GM21619 (cell line): Measurements from ENCODE around the gene KDF1.
A peak's percentile ranks its signal among the peaks of the same experiment; 100 is the strongest.
"Not testable (repeated sequence)": the region's sequence is repeated elsewhere in the genome, so short reads cannot be mapped to it uniquely, and the experiment has no call there.

Experiments
- ATAC-seq: cut with Tn5 transposase; IDR thresholded peaks from one replicate; pipeline ENCODE4 v1.9.1; 2021; ENCODE audit not compliant: unreplicated experiment

The KDF1 gene

DNA sequence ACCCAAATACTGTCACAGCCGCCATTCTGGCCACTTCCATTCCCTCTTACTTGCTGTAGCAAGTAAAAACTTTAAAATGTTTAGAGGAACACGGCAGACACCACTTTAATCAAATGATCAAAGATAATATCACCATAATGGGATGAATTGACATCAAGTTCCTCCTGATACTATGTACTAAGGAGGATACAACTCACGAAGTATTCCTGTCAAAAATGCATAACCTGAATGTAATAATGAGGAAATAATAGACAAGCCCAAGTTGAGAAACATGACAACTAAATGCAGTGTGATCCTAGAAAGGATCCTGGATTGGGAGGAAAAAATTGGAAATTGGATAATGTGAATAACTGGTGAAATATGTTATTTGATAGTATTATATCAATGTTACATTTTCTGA lies 3.9 kb downstream of the KDF1 start:
- ATAC-seq = no peak

DNA sequence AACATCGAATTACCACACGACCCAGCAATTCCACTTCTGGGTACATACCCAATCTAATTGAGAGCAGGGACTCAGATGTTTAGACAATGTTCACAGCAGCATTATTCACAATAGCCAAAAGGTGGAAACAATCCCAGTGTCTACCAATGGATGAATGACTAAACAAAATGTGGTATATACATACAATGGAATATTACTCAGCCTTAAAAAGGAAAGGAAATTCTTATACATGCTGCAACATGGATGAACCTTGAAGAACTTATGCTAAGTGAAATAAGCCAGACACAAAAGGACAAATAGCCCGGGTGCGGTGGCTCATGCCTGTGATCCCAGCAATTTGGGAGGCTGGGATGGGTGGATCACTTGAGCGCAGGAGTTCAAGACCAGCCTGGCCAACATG lies 6.9 kb downstream of the KDF1 start:
- ATAC-seq = no peak

DNA sequence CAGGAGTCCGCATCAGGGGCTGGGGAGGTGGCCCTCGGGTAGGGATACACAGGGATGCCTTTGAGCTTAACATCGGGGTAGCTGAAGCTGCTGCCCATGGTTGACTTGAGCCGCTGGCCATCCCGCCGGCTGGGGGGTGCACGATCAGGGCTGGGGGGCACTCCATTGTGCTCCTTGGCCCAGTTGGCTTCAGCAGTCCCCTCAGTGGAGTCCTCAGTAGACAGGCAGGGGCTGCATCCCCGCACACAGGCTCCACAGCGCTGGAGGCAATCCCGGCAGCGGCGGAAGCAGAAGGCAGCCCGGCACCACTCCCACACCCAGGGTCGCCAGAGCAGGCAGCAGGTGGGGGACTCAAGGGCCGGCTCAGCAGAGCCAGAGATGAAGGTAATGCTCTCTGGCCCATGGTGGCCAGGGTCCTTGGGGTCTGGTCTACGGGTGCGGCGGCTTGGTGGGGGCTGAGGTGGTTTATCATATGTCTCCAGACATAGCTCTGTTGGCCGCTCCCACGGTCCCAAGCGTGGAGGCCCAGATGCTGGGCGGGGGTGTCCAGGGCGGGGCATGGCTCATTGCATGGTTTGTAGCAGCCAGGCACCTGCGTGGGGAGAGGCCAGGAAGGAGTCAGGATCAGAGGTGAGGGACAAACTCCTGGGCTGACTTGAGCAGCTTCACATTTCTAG lies 8.3 kb downstream of the KDF1 start:
- no peak for ATAC-seq

DNA sequence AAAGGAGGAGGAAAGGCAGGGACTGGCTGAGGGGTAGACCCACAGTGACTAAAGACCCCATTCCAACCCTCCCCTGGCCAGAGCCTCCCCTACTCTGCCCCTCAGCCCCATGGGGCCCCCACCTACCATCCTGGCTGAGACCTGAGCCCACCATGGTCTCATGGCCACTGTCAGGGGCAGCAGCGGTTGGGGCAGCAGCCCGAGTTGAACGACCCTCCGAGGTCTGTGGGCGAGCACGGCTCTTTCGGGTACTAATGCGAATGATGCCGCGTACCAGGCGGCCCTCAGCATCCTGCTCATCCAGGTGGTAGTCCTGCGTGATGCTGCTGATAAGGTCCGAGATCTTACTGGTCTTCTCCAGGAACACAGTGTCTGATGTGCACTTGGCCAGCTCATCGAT lies 9.1 kb downstream of the KDF1 start:
- no peak for ATAC-seq

DNA sequence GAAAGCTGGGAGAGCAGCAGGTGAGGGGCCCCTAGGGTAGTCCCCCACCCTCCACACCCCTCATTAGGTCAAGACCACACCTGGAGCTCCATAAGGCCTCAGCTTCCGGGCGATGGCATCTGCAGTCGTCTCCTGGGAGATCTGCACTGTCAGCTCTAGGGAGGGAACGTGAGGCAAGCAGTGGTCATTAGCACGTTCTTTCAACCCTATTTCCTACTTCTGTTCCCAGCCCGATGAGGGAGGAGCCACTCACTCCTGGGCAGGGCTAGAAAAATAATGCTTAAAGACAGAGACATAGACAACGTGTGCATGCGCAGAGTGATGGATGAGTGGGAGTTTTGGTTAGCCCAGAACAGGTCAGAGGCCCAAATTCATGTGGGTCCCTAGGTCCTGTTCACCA lies 9.7 kb downstream of the KDF1 start:
- no peak for ATAC-seq

DNA sequence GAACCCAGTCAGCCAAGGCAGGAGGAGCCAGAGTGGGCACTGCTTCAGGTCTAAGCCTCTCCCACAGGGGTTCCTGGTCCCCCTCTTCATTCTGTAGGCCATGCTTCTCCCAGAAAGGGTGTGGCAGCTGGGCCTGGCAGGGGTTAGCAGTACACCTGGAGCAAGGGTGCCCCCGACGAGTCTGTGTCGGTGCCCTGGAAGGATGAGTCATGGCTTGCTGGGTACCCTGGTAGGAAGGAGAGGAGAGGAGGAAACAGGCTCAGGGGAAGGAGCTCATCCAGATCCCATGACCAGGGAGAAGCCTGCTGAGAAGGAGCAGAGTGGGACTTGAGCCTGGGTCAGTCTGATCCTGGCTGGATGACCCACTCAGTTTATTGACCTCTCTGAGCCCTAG lies 10.3 kb downstream of the KDF1 start:
- no peak for ATAC-seq

DNA sequence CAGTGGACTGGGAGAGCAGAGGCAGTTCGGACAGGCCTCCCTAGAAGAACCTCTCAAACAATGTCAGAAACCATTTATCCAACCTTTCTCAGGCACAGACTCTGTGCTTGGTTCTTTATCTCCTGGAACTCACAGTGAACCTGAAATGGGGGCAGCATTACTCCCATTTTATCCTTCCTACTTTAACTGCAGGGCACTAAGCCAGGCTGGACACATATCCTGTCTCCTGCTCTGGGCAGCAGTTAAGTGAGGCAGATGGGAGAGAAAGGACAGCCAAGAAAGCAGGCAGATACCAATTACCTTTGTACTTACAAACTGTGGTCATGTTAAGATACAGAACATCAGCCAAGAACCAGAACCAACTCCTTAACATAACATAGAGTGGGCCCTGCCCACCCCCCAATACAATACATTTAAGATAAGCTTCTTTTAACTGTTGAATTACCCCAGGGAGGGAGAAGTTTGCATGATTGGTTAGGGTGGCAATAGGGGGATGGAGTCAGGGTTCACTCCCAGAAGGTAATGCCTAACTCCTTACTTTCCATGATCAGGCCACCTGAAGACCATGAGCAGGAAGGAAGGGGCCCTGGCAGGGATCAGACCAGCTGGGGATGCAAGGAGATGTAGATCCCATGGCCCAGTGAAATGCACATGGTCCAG lies 10.9 kb downstream of the KDF1 start:
- no peak for ATAC-seq

DNA sequence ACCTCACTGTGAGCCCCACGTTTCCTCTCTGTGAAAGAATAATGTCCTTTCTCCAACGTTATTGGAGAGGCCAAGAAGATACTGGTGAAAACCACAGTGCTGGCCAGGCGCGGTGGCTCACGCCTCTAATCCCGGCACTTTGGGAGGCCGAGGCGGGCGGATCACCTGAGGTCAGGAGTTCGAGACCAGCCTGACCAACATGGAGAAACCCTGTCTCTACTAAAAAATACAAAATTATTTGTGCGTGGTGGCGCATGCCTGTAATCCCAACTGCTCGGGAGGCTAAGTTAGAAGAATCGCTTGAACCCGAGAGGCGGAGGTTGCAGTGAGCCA lies 11.6 kb downstream of the KDF1 start:
- not testable (repeated sequence) for ATAC-seq

DNA sequence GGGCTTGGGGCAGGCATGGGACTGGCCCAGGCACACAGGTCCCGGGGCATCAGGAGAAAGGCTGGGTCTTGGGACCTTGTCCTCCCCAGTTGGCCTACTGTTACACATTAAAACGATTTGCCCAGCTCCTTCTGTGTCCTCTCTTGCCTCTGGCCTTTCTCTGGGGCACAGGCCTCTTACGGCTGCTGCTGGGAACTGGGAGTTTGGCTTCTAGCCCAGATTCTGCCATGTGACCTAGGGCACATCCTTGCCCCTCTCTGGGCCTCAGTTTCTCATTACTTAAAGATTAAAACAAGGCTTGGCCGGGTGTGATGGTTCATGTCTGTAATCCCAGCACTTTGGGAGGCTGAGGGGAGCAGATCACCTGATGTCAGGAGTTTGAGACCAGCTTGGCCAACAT lies 14.0 kb downstream of the KDF1 start:
- no peak for ATAC-seq

DNA sequence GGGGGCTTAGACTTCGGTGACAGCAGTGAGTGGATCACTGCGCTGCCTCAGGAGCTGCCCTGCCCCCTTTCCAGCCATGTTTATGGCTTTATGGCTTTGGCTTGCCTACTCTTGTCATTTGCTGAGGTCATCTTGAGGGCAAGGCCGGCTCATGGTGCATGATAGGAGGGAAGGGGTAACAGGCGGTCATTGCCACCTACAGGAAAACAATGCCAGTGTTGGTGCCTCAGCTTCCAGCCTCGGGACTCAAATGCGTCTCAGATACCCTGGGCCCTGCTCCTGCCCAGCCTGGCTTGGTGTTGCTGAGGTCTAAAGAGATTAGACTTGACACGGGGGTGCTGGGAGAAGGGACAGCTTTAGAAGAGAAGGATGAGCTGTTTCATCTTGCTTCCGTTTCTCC lies 14.5 kb downstream of the KDF1 start:
- ATAC-seq = no peak

DNA sequence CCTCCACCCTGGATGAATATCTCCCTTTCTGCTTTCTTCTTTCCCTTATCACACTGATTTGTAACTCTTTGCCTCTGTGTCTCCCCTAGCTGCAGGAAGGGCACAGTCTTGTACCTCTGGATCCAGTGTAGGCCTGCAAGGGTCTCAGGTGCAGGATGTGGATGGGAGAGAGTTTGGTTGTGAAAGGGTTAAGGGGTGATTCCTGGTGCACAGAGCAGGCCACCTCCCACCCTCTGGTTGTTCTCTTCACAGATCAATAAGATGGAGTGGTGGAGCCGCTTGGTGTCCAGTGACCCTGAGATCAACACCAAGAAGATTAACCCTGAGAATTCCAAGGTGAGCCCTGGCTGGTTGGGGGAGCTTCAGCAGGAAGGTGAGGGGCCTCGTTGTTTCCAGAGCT lies 15.1 kb downstream of the KDF1 start:
- ATAC-seq = no peak

DNA sequence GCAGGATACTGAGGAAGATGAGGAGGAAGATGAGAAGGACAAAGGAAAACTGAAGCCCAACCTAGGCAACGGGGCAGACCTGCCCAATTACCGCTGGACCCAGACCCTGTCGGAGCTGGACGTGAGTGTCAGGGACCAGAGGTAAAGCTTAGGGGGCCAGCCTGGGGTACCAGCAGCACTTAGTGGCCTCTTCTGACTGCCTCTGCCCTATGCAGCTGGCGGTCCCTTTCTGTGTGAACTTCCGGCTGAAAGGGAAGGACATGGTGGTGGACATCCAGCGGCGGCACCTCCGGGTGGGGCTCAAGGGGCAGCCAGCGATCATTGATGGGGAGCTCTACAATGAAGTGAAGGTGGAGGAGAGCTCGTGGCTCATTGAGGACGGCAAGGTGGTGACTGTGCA lies 17.6 kb downstream of the KDF1 start:
- ATAC-seq = no peak

DNA sequence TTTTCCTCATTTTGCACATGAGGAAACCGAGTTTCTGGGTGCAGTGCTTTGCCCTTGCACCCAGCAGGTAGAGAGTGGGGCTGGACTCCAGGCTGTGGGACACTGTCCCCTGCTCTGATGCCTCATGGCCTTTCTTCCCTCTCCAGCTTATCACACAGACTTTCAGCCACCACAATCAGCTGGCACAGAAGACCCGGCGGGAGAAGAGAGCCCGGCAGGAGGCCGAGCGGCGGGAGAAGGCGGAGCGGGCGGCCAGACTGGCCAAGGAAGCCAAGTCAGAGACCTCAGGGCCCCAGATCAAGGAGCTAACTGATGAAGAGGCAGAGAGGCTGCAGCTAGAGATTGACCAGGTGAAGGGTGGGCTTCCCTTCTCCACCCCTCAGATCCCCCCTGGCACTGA lies 19.0 kb downstream of the KDF1 start:
- ATAC-seq = no peak

DNA sequence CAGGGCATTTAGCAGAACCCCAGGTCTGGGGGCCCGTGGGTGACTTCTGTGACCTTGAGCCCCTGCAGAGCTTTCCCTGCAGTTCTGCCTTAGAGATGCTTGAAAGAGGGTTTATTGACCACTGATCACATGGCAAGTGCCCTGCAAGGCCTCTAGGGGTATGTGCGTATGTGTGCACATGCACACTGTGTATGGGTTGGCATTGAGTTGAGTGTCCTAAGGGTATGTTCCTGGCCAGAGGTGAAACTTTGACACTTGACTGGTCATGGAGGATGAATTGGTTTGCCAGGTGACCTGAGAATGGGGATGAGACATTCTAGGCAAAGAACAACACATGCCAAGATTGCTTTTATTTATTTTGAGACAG lies 21.6 kb downstream of the KDF1 start:
- ATAC-seq = no peak

DNA sequence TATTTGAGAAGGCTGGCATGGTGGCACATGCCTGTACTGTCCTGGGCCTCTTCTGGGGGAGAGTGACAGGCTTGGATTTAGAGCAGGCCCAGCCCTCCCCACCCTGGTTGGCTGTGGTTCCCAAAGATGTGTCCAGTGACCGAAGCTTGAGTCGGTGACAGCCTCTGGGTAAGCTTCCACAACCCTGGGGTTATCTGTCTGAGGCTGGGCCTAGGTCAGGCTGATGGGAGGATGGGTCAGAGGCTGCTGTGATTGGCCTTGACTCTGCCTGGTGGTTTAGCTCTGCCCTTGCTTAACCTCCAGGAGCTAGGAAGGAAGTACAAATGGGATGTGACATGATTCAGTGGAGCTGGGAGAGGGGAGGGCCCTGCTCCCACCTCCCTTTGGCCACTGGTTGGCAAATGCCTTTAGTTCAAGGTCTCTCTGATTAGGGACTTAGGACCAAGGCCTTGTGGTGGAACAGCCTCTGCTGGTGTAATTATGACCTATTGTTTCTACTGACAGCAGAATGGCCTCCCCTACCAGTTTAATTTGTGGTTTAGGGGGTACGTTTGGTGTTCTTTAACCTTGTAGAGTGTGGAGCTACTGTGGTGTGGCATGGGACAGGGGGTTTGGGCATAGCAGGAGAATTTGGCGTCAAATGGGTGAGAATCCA lies 22.1 kb downstream of the KDF1 start:
- no peak for ATAC-seq

DNA sequence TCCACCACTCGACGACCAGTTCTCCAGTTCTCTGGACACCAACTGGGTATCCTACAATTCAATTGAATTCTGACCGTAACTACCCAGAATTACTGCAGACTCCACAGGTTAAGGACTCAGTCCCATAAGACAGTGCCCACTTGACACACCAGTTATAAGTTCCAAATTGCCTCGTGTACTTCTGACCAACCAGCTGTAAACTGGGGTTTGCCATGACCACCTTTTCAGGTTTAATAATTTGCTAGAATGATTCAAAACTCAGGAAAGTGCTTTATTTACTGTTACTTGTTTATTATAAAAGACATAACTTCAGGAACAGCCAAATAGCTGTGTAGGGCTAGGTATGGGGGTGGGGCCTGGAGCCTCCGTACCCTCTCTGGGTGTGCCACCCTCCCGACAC lies 23.4 kb downstream of the KDF1 start:
- no peak for ATAC-seq

DNA sequence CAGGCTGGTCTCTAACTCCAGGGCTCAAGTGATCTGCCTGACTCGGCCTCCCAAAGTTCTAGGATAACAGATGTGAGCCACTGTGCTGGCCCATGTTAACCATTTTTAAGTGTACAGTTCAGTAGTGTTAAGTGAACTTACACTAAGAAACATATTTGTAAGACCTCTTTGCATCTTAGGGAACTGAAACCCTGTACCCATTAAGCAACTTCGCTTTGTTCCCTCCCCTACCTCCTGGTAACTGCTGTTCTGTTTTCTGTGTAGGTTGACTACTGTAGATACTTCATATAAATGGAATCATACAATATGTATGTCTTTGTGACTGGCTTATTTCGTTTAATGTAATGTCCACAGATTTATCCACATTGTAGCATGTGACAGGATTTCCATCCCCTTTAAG lies 27.7 kb downstream of the KDF1 start:
- no peak for ATAC-seq

DNA sequence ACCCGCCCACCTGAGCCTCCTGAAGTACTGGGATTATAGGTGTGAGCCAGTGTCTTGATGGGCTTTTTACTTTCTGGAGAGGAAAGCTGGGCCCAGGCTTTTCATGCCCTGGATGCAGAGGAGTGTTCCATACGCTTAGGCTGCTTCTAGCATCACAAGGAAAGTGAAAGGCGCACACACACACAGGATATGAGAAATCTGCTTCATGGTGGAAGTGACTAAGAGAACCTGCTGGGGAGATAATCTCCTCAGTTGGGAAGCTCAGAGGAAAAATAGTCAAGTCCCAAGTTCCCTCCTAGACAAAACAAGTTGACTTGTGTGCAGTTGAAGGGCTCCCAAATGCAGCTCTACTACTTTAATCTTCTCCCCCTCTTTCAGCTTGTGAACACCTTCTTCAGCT lies 36.6 kb downstream of the KDF1 start:
- no peak for ATAC-seq

DNA sequence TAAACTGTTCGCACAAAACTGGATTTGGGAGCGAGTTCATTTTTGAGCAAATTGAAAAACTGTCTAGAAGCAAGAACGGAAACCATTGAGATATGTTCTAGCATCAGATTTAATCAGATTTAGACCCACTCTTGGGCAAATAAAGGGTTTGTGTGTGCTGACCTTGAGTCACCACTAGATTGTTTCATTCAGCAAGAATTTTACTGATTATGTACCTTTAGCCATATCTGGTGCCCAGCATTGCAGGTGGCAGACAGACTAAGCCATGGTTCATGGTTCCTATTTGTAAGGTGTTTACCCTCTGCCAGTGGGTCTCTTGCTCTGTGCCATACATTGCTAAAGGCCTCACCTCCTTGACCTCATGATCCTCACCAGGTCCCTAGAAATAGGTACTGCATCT lies 37.4 kb downstream of the KDF1 start:
- ATAC-seq = no peak

DNA sequence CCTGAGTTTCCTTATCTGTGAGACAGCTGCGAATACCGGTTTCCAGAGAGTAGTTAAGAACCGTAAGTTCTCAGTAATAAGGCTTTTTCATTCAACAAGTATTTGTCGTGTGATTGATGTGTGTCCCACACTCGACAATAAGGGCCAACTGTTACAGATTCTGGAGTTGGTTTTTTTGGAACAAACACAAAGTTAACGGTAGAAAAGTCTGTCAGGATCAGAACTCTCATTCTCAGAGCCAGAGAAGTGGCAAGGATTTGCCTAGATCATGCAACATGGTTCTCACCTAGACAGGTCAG lies 37.9 kb downstream of the KDF1 start:
- ATAC-seq = no peak

DNA sequence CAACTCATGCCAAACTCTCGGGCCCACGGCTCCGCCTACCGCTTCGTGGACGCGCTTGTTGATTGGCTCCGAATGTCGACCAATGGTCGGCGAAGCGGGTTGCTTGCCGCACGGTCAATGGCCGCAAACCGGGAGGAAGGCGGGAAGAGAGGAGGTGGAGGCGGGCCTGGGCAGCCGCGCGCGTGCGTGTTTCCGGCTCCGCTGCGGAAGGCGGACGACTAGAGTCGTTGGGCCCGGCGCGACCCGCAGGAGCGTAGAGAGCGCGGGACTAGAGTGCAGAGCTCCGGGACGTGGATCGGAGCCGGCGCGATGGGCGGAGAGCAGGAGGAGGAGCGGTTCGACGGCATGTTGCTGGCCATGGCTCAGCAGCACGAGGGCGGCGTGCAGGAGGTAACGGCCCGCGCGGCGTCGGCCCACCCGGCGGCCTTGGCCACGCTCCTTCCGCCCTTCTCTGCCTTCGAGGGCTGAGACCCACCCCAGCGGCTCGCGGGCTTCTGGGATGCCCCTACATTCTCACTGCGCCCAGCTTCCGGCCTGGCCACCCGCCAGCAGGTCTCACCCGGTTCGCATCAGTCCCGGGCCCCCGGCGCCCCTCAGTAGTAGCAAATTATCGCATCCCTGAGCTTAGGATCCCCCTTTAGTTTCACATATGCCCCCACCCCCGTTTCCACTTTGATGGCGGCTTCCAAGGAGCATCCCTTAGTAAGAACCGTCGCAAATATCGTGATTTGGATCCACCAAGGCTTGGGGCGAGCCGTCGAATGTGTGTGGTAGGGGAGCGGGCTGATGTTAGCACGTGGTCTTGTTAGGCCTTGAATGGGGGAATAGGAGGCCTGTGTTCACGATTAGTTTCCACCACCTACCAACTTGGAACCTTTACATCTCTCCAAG lies 38.5 kb downstream of the KDF1 start, which contains the start of gene NUDC:
TSS of gene NUDC (plus strand) at position 204 of the 891 bp plus-strand sequence. CDS start at position 310, 106 bp downstream.
- peak; percentile 96 for ATAC-seq

DNA sequence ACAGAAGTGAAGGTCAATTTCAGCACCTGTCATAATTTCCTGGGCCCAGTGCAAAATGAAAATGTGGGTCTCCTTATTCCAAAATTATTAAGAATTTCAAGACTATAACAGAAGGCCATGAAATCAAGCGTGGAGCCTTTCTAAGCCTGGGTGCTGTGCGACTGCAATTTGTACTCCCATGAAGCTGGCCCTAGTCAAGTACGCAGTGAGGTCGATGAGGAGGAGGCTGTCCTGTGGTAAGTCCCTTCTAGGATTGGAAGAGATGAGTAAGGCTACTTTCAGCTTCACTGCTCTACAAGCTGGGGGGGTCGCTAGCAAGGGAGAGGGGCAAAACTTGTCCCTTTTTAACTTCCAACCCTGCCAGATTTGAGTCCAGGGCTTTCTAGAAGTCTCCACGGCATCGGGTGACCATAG lies 39.1 kb downstream of the KDF1 start:
- ATAC-seq = no peak
